WTC11 (cell line): ENCODE measurements around the gene ZDHHC24.

Experiments
- AFF4 ChIP-seq: sonication (generic); formaldehyde crosslinking; IDR thresholded peaks from 2 replicates; pipeline ENCODE4 v1.8.1; 2023; ENCODE audit warnings: mild to moderate bottlenecking, missing genetic modification reagents, borderline replicate concordance
- ATF2 ChIP-seq: sonication (generic); formaldehyde crosslinking; IDR thresholded peaks from 2 replicates; pipeline ENCODE4 v1.8.1; 2022; ENCODE audit warnings: low read depth, missing genetic modification reagents, borderline replicate concordance
- ATF3 ChIP-seq: sonication (generic); formaldehyde crosslinking; conservative IDR thresholded peaks from 2 replicates; pipeline ENCODE4 v1.8.1; 2022; ENCODE audit warnings: mild to moderate bottlenecking, missing genetic modification reagents
- CBFB ChIP-seq: sonication (generic); formaldehyde crosslinking; IDR thresholded peaks from 2 replicates; pipeline ENCODE4 v1.8.1; 2022; ENCODE audit warnings: mild to moderate bottlenecking, low read depth, missing genetic modification reagents
- ETV6 ChIP-seq: sonication (generic); formaldehyde crosslinking; IDR thresholded peaks from 2 replicates; pipeline ENCODE4 v1.8.1; 2022; ENCODE audit warnings: mild to moderate bottlenecking, missing genetic modification reagents
- FOXJ3 ChIP-seq: sonication (generic); formaldehyde crosslinking; IDR thresholded peaks from 2 replicates; pipeline ENCODE4 v1.9.0; 2021; ENCODE audit warnings: missing genetic modification reagents, mild to moderate bottlenecking, borderline replicate concordance
- MAX ChIP-seq: sonication (generic); formaldehyde crosslinking; IDR thresholded peaks from 2 replicates; pipeline ENCODE4 v1.8.0; 2022; ENCODE audit warnings: mild to moderate bottlenecking, missing genetic modification reagents
- TP53 ChIP-seq: sonication (generic); formaldehyde crosslinking; IDR thresholded peaks from 2 replicates; pipeline ENCODE4 v1.8.1; 2023; ENCODE audit warnings: mild to moderate bottlenecking, missing genetic modification reagents
- TF ChIP-seq, protein P1 (sequence below): fragments of 200-600 bp; IDR thresholded peaks from 2 replicates; pipeline ENCODE4 v1.8.0; 2022; ENCODE audit warnings: antibody characterized with exemption
- TF ChIP-seq, protein P2 (sequence below): sonication (generic); formaldehyde crosslinking; IDR thresholded peaks from 2 replicates; pipeline ENCODE4 v1.8.0; 2023; ENCODE audit warnings: mild to moderate bottlenecking, missing genetic modification reagents
- TF ChIP-seq, protein P3 (sequence below): fragments of 250-450 bp; sonication (Bioruptor Pico); IDR thresholded peaks from 2 replicates; pipeline ENCODE4 v1.9.0; 2021; ENCODE audit warnings: mild to moderate bottlenecking

DNA sequence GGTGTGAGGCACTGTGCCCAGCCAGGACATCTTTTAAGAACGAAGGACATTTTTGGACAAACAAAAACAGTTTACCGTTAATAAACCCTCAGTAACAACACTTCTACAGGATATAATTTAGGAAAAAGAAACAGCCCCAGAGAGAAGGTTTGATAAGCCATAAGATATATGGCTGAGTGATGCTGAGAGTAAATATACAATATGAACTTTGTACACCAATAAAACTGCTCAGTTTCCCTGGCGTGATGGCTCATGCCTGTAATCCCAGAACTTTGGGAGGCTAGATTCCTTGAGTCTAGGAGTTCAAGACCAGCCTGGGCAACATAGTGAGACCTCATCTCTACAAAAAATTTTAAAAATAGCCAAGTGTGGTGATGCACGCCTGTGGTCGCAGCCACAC, 47.3 kb downstream of the ZDHHC24 start:
- TF ChIP-seq, protein P1, sequence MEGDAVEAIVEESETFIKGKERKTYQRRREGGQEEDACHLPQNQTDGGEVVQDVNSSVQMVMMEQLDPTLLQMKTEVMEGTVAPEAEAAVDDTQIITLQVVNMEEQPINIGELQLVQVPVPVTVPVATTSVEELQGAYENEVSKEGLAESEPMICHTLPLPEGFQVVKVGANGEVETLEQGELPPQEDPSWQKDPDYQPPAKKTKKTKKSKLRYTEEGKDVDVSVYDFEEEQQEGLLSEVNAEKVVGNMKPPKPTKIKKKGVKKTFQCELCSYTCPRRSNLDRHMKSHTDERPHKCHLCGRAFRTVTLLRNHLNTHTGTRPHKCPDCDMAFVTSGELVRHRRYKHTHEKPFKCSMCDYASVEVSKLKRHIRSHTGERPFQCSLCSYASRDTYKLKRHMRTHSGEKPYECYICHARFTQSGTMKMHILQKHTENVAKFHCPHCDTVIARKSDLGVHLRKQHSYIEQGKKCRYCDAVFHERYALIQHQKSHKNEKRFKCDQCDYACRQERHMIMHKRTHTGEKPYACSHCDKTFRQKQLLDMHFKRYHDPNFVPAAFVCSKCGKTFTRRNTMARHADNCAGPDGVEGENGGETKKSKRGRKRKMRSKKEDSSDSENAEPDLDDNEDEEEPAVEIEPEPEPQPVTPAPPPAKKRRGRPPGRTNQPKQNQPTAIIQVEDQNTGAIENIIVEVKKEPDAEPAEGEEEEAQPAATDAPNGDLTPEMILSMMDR = no peak
- TF ChIP-seq ATF2 (CRISPR knock-in tag) = no peak
- no peak for TF ChIP-seq FOXJ3 (CRISPR knock-in tag)
- no peak for TF ChIP-seq TP53 (CRISPR knock-in tag)
- TF ChIP-seq ATF3 = no peak
- TF ChIP-seq, protein P2, sequence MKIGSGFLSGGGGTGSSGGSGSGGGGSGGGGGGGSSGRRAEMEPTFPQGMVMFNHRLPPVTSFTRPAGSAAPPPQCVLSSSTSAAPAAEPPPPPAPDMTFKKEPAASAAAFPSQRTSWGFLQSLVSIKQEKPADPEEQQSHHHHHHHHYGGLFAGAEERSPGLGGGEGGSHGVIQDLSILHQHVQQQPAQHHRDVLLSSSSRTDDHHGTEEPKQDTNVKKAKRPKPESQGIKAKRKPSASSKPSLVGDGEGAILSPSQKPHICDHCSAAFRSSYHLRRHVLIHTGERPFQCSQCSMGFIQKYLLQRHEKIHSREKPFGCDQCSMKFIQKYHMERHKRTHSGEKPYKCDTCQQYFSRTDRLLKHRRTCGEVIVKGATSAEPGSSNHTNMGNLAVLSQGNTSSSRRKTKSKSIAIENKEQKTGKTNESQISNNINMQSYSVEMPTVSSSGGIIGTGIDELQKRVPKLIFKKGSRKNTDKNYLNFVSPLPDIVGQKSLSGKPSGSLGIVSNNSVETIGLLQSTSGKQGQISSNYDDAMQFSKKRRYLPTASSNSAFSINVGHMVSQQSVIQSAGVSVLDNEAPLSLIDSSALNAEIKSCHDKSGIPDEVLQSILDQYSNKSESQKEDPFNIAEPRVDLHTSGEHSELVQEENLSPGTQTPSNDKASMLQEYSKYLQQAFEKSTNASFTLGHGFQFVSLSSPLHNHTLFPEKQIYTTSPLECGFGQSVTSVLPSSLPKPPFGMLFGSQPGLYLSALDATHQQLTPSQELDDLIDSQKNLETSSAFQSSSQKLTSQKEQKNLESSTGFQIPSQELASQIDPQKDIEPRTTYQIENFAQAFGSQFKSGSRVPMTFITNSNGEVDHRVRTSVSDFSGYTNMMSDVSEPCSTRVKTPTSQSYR (CRISPR knock-in tag) = no peak
- no peak for TF ChIP-seq CBFB (CRISPR knock-in tag)
- TF ChIP-seq, protein P3, sequence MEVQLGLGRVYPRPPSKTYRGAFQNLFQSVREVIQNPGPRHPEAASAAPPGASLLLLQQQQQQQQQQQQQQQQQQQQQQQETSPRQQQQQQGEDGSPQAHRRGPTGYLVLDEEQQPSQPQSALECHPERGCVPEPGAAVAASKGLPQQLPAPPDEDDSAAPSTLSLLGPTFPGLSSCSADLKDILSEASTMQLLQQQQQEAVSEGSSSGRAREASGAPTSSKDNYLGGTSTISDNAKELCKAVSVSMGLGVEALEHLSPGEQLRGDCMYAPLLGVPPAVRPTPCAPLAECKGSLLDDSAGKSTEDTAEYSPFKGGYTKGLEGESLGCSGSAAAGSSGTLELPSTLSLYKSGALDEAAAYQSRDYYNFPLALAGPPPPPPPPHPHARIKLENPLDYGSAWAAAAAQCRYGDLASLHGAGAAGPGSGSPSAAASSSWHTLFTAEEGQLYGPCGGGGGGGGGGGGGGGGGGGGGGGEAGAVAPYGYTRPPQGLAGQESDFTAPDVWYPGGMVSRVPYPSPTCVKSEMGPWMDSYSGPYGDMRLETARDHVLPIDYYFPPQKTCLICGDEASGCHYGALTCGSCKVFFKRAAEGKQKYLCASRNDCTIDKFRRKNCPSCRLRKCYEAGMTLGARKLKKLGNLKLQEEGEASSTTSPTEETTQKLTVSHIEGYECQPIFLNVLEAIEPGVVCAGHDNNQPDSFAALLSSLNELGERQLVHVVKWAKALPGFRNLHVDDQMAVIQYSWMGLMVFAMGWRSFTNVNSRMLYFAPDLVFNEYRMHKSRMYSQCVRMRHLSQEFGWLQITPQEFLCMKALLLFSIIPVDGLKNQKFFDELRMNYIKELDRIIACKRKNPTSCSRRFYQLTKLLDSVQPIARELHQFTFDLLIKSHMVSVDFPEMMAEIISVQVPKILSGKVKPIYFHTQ (CRISPR knock-in tag) = no peak
- TF ChIP-seq AFF4 (CRISPR knock-in tag) = no peak
- TF ChIP-seq ETV6 (CRISPR knock-in tag) = no peak
- no peak for TF ChIP-seq MAX
